ENCODE results near the gene TMEM132D. TPM values are rescaled to one million over a fixed set of nuclear protein-coding genes. Genes with fewer than 3 reads are reported as not detected.

The TMEM132D gene
- total and polyA plus RNA-seq, 5 donors from 2014 or later = not detected

- Histone ChIP-seq H3K4me3 (ENCODE audit: low read depth, low read length) (no peak overlapping the region), H3K27me3 (ENCODE audit: control insufficient read depth, insufficient read depth, low read length) (no peaks in the 10 kb centered on the region), H3K9me3 (ENCODE audit: control insufficient read depth in 2 of 2, low read length in 2 of 2) (no peaks in the 10 kb centered on the region), H3K27ac (ENCODE audit: insufficient read depth, low read length, poor library complexity, severe bottlenecking) (no peak overlapping the region), H3K4me1 (ENCODE audit: control insufficient read depth, insufficient read depth, low read length, poor library complexity, severe bottlenecking) (no peaks in the 10 kb centered on the region), H3K36me3 (ENCODE audit: control insufficient read depth, insufficient read depth, low read length) (no peaks in the 10 kb centered on the region)
- ATAC-seq (ENCODE audit: low read depth in 2 of 2) (no peak), DNase-seq (no peak)
- H3K4me3 Mint-ChIP-seq = no peak overlapping the region
- H3K9me3 Mint-ChIP-seq = peaks cover 0 to 20% (median 4%) of the 10 kb centered on the region in 7 donors
- no peaks in the 10 kb centered on the region for H3K4me1 Mint-ChIP-seq
- no peak overlapping the region for H3K27ac Mint-ChIP-seq
- no peaks in the 10 kb centered on the region for H3K27me3 Mint-ChIP-seq
- H3K36me3 Mint-ChIP-seq = no peaks in the 10 kb centered on the region
Observed at GRCh38 chr12:129831294-129831693, 72.5 kb downstream of the TMEM132D start.

GRCh38 chr12:129830796-129831195 lies 73.0 kb downstream of the TMEM132D start:
- Mint-ChIP-seq H3K9me3 (peaks cover 0 to 20% (median 4%) of the 10 kb centered on the region in 7 donors), H3K27ac (no peak overlapping the region), H3K4me1 (no peaks in the 10 kb centered on the region), H3K4me3 (no peak overlapping the region), H3K27me3 (no peaks in the 10 kb centered on the region), H3K36me3 (no peaks in the 10 kb centered on the region)
- Histone ChIP-seq H3K9me3 (ENCODE audit: control insufficient read depth in 2 of 2, low read length in 2 of 2) (no peaks in the 10 kb centered on the region), H3K27ac (ENCODE audit: insufficient read depth, low read length, poor library complexity, severe bottlenecking) (no peak overlapping the region), H3K4me3 (ENCODE audit: low read depth, low read length) (no peak overlapping the region), H3K36me3 (ENCODE audit: control insufficient read depth, insufficient read depth, low read length) (no peaks in the 10 kb centered on the region), H3K27me3 (ENCODE audit: control insufficient read depth, insufficient read depth, low read length) (no peaks in the 10 kb centered on the region), H3K4me1 (ENCODE audit: control insufficient read depth, insufficient read depth, low read length, poor library complexity, severe bottlenecking) (no peaks in the 10 kb centered on the region)
- DNase-seq (no peak), ATAC-seq (ENCODE audit: low read depth in 2 of 2) (no peak)

GRCh38 chr12:129827866-129828384 lies 75.9 kb downstream of the TMEM132D start:
- no peaks in the 10 kb centered on the region for H3K27me3 Mint-ChIP-seq
- Histone ChIP-seq H3K36me3 (ENCODE audit: control insufficient read depth, insufficient read depth, low read length) (no peaks in the 10 kb centered on the region), H3K4me3 (ENCODE audit: low read depth, low read length) (no peak overlapping the region), H3K27ac (ENCODE audit: insufficient read depth, low read length, poor library complexity, severe bottlenecking) (no peak overlapping the region), H3K4me1 (ENCODE audit: control insufficient read depth, insufficient read depth, low read length, poor library complexity, severe bottlenecking) (no peaks in the 10 kb centered on the region), H3K9me3 (ENCODE audit: control insufficient read depth in 2 of 2, low read length in 2 of 2) (peaks cover 0 to 3% of the 10 kb centered on the region in 2 experiments), H3K27me3 (ENCODE audit: control insufficient read depth, insufficient read depth, low read length) (no peaks in the 10 kb centered on the region)
- H3K9me3 Mint-ChIP-seq = peaks cover 0 to 16% (median 4%) of the 10 kb centered on the region in 7 donors
- H3K4me3 Mint-ChIP-seq = no peak overlapping the region
- H3K4me1 Mint-ChIP-seq = no peaks in the 10 kb centered on the region
- no peak for DNase-seq
- H3K36me3 Mint-ChIP-seq = no peaks in the 10 kb centered on the region
- no peak for ATAC-seq (ENCODE audit: low read depth in 2 of 2)
- no peak overlapping the region for H3K27ac Mint-ChIP-seq

GRCh38 chr12:129827102-129827865 lies 76.5 kb downstream of the TMEM132D start:
- ATAC-seq (ENCODE audit: low read depth in 2 of 2) (no peak), DNase-seq (no peak)
- Histone ChIP-seq H3K4me1 (ENCODE audit: control insufficient read depth, insufficient read depth, low read length, poor library complexity, severe bottlenecking) (no peaks in the 10 kb centered on the region), H3K27me3 (ENCODE audit: control insufficient read depth, insufficient read depth, low read length) (no peaks in the 10 kb centered on the region), H3K27ac (ENCODE audit: insufficient read depth, low read length, poor library complexity, severe bottlenecking) (no peak overlapping the region), H3K36me3 (ENCODE audit: control insufficient read depth, insufficient read depth, low read length) (no peaks in the 10 kb centered on the region), H3K4me3 (ENCODE audit: low read depth, low read length) (no peak overlapping the region), H3K9me3 (ENCODE audit: control insufficient read depth in 2 of 2, low read length in 2 of 2) (peaks cover 0 to 3% of the 10 kb centered on the region in 2 experiments)
- Mint-ChIP-seq H3K9me3 (peaks cover 0 to 16% (median 4%) of the 10 kb centered on the region in 7 donors), H3K36me3 (no peaks in the 10 kb centered on the region), H3K4me3 (no peak overlapping the region), H3K27ac (no peak overlapping the region), H3K27me3 (no peaks in the 10 kb centered on the region), H3K4me1 (no peaks in the 10 kb centered on the region)

GRCh38 chr12:129826273-129826672 lies 77.6 kb downstream of the TMEM132D start:
- no peak for ATAC-seq (ENCODE audit: low read depth in 2 of 2)
- no peak overlapping the region for H3K27ac Mint-ChIP-seq

GRCh38 chr12:129825316-129825715 lies 78.5 kb downstream of the TMEM132D start:
- H3K36me3 Mint-ChIP-seq = no peaks in the 10 kb centered on the region
- ATAC-seq (ENCODE audit: low read depth in 2 of 2) (no peak), DNase-seq (no peak)
- peaks cover 0 to 3% of the 10 kb centered on the region in 2 experiments for H3K9me3 ChIP-seq (ENCODE audit: control insufficient read depth in 2 of 2, low read length in 2 of 2)
- no peaks in the 10 kb centered on the region for H3K36me3 ChIP-seq (ENCODE audit: control insufficient read depth, insufficient read depth, low read length)
- H3K27me3 ChIP-seq (ENCODE audit: control insufficient read depth, insufficient read depth, low read length) = no peaks in the 10 kb centered on the region
- H3K9me3 Mint-ChIP-seq = peaks cover 0 to 14% (median 6%) of the 10 kb centered on the region in 7 donors
- no peak overlapping the region for H3K27ac Mint-ChIP-seq
- no peak overlapping the region for H3K27ac ChIP-seq (ENCODE audit: insufficient read depth, low read length, poor library complexity, severe bottlenecking)
- H3K4me3 ChIP-seq (ENCODE audit: low read depth, low read length) = no peak overlapping the region
- H3K27me3 Mint-ChIP-seq = no peaks in the 10 kb centered on the region
- H3K4me3 Mint-ChIP-seq = no peak overlapping the region
- H3K4me1 ChIP-seq (ENCODE audit: control insufficient read depth, insufficient read depth, low read length, poor library complexity, severe bottlenecking) = no peaks in the 10 kb centered on the region
- no peaks in the 10 kb centered on the region for H3K4me1 Mint-ChIP-seq

More at GRCh38 chr12:129826273-129826672, 77.6 kb downstream of the TMEM132D start:
- peaks cover 0 to 16% (median 6%) of the 10 kb centered on the region in 7 donors for H3K9me3 Mint-ChIP-seq
- no peaks in the 10 kb centered on the region for H3K4me1 Mint-ChIP-seq
- no peak overlapping the region for H3K4me3 ChIP-seq (ENCODE audit: low read depth, low read length)
- no peaks in the 10 kb centered on the region for H3K27me3 Mint-ChIP-seq
- DNase-seq = no peak
- no peak overlapping the region for H3K27ac ChIP-seq (ENCODE audit: insufficient read depth, low read length, poor library complexity, severe bottlenecking)
- no peaks in the 10 kb centered on the region for H3K36me3 ChIP-seq (ENCODE audit: control insufficient read depth, insufficient read depth, low read length)
- H3K36me3 Mint-ChIP-seq = no peaks in the 10 kb centered on the region
- no peaks in the 10 kb centered on the region for H3K4me1 ChIP-seq (ENCODE audit: control insufficient read depth, insufficient read depth, low read length, poor library complexity, severe bottlenecking)
- H3K27me3 ChIP-seq (ENCODE audit: control insufficient read depth, insufficient read depth, low read length) = no peaks in the 10 kb centered on the region
- peaks cover 0 to 3% of the 10 kb centered on the region in 2 experiments for H3K9me3 ChIP-seq (ENCODE audit: control insufficient read depth in 2 of 2, low read length in 2 of 2)
- H3K4me3 Mint-ChIP-seq = no peak overlapping the region

- Histone ChIP-seq H3K4me1 (ENCODE audit: control insufficient read depth, insufficient read depth, low read length, poor library complexity, severe bottlenecking) (no peaks in the 10 kb centered on the region), H3K27ac (ENCODE audit: insufficient read depth, low read length, poor library complexity, severe bottlenecking) (no peak overlapping the region), H3K4me3 (ENCODE audit: low read depth, low read length) (no peak overlapping the region), H3K9me3 (ENCODE audit: control insufficient read depth in 2 of 2, low read length in 2 of 2) (peaks cover 0 to 3% of the 10 kb centered on the region in 2 experiments), H3K36me3 (ENCODE audit: control insufficient read depth, insufficient read depth, low read length) (no peaks in the 10 kb centered on the region), H3K27me3 (ENCODE audit: control insufficient read depth, insufficient read depth, low read length) (no peaks in the 10 kb centered on the region)
- H3K4me3 Mint-ChIP-seq = no peak overlapping the region
- H3K27ac Mint-ChIP-seq = no peak overlapping the region
- DNase-seq = no peak
- ATAC-seq (ENCODE audit: low read depth in 2 of 2) = no peak
- no peaks in the 10 kb centered on the region for H3K4me1 Mint-ChIP-seq
- no peaks in the 10 kb centered on the region for H3K36me3 Mint-ChIP-seq
- H3K9me3 Mint-ChIP-seq = peaks cover 0 to 8% (median 6%) of the 10 kb centered on the region in 7 donors
- H3K27me3 Mint-ChIP-seq = no peaks in the 10 kb centered on the region
Observed at GRCh38 chr12:129821964-129822363, 81.9 kb downstream of the TMEM132D start.

- DNase-seq (no peak), ATAC-seq (ENCODE audit: low read depth in 2 of 2) (no peak)
- H3K4me1 Mint-ChIP-seq = no peaks in the 10 kb centered on the region
- Histone ChIP-seq H3K9me3 (ENCODE audit: control insufficient read depth in 2 of 2, low read length in 2 of 2) (peaks cover 0 to under 1% of the 10 kb centered on the region in 2 experiments), H3K27ac (ENCODE audit: insufficient read depth, low read length, poor library complexity, severe bottlenecking) (no peak overlapping the region), H3K4me3 (ENCODE audit: low read depth, low read length) (no peak overlapping the region), H3K27me3 (ENCODE audit: control insufficient read depth, insufficient read depth, low read length) (no peaks in the 10 kb centered on the region), H3K36me3 (ENCODE audit: control insufficient read depth, insufficient read depth, low read length) (no peaks in the 10 kb centered on the region), H3K4me1 (ENCODE audit: control insufficient read depth, insufficient read depth, low read length, poor library complexity, severe bottlenecking) (no peaks in the 10 kb centered on the region)
- H3K27ac Mint-ChIP-seq = no peak overlapping the region
- peaks cover 0 to 9% (median 4%) of the 10 kb centered on the region in 7 donors for H3K9me3 Mint-ChIP-seq
- no peaks in the 10 kb centered on the region for H3K27me3 Mint-ChIP-seq
- H3K36me3 Mint-ChIP-seq = no peaks in the 10 kb centered on the region
- no peak overlapping the region for H3K4me3 Mint-ChIP-seq
Observed at GRCh38 chr12:129819391-129819790, 84.4 kb downstream of the TMEM132D start.
